A549 treated with CORT108297 at 1 μM for 4 hours (cell line): Measurements from ENCODE around the gene RSRC1. TPM values are rescaled to one million over a fixed set of nuclear protein-coding genes. Genes with fewer than 3 reads are reported as not detected.

Experiments used
- total RNA-seq: library from RNA; stranded (reverse); fragments of 200-300 nt; extraction: Qiagen RNA extraction; gene quantifications from 5 replicates; pipeline ENCODE4 v1.2.3, GENCODE V29; 2022

The RSRC1 gene
- total RNA-seq: 23.5 to 37.6 TPM (median 28.3 TPM) in 5 replicates

GRCh38 chr3:158109804-158110657 is at the start of gene RSRC1:
Gene RSRC1, plus strand, starts transcription at chr3:158110089. Its CDS starts 12,016 bp downstream, at chr3:158122105.

GRCh38 chr3:158570999-158571702 is 461.3 kb downstream of the RSRC1 start, which contains the start of gene MLF1:
Gene MLF1, plus strand, starts transcription at chr3:158571194. Its CDS starts 107 bp downstream, at chr3:158571301.

Other genes with a start within 250 kb of the RSRC1 start
- gene SHOX2, start 3.7 kb upstream of the RSRC1 start, total RNA-seq: 1.5 to 2.1 TPM (median 1.7 TPM) in 5 replicates